A549 (cell line): ENCODE data around the gene ABCA7.

Source experiments
- MAZ ChIP-seq: fragments of 150-350 bp; IDR thresholded peaks from 2 replicates; pipeline ENCODE4 v1.6.1; 2014; ENCODE audit warnings: antibody characterized with exemption, low read depth, low read length, borderline replicate concordance
- TF ChIP-seq, protein P1 (sequence below): fragments of 150-350 bp; IDR thresholded peaks from 2 replicates; pipeline ENCODE4 v1.6.1; 2014; ENCODE audit warnings: low read depth, mild to moderate bottlenecking, low read length
- TF ChIP-seq, protein P2 (sequence below): fragments of 200-600 bp; sonication (generic); IDR thresholded peaks from 2 replicates; pipeline ENCODE4 v1.6.1; 2016; ENCODE audit warnings: antibody characterized with exemption, mild to moderate bottlenecking, moderate library complexity

DNA sequence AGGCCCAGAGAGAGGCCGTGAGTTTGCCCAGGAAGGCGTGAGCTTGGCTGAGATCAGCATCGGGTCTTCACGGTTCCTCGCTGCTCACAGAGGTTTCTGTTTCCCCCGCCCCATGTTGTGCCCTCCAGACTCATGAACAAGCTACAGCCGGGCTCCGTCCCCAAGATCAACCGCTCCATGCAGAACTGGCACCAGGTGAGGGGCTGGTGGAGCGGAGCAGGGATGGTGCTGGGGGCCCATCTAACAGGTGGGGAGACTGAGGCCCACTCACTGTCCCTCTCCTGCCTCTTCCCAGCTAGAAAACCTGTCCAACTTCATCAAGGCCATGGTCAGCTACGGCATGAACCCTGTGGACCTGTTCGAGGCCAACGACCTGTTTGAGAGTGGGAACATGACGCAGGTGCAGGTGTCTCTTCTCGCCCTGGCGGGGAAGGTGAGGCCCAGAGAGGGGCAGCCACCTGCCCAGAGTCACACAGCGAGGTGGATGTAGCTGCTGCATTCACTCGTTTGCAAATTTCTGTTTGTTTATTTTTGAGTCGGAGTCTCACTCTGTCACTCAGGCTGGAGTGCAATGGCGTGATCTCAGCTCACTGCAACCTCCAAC lies 7.5 kb upstream of the ABCA7 start:
- no peak for TF ChIP-seq MAZ
- TF ChIP-seq, protein P1, sequence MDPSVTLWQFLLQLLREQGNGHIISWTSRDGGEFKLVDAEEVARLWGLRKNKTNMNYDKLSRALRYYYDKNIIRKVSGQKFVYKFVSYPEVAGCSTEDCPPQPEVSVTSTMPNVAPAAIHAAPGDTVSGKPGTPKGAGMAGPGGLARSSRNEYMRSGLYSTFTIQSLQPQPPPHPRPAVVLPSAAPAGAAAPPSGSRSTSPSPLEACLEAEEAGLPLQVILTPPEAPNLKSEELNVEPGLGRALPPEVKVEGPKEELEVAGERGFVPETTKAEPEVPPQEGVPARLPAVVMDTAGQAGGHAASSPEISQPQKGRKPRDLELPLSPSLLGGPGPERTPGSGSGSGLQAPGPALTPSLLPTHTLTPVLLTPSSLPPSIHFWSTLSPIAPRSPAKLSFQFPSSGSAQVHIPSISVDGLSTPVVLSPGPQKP: no peak
- TF ChIP-seq, protein P2, sequence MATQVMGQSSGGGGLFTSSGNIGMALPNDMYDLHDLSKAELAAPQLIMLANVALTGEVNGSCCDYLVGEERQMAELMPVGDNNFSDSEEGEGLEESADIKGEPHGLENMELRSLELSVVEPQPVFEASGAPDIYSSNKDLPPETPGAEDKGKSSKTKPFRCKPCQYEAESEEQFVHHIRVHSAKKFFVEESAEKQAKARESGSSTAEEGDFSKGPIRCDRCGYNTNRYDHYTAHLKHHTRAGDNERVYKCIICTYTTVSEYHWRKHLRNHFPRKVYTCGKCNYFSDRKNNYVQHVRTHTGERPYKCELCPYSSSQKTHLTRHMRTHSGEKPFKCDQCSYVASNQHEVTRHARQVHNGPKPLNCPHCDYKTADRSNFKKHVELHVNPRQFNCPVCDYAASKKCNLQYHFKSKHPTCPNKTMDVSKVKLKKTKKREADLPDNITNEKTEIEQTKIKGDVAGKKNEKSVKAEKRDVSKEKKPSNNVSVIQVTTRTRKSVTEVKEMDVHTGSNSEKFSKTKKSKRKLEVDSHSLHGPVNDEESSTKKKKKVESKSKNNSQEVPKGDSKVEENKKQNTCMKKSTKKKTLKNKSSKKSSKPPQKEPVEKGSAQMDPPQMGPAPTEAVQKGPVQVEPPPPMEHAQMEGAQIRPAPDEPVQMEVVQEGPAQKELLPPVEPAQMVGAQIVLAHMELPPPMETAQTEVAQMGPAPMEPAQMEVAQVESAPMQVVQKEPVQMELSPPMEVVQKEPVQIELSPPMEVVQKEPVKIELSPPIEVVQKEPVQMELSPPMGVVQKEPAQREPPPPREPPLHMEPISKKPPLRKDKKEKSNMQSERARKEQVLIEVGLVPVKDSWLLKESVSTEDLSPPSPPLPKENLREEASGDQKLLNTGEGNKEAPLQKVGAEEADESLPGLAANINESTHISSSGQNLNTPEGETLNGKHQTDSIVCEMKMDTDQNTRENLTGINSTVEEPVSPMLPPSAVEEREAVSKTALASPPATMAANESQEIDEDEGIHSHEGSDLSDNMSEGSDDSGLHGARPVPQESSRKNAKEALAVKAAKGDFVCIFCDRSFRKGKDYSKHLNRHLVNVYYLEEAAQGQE: no peak
